CD4-positive, alpha-beta T cell (primary cell): ENCODE measurements around the gene DNAJC28. TPM values are rescaled to one million over a fixed set of nuclear protein-coding genes. Genes with fewer than 3 reads are reported as not detected.
"Not testable (repeated sequence)": the region's sequence is repeated elsewhere in the genome, so short reads cannot be mapped to it uniquely, and the experiment has no call there.

Source experiments
- ATAC-seq: fragments of 200-7000 bp; cut with Tn5 transposase; one replicate; pipeline ENCODE4 v1.10.0; 2022; ENCODE audit warnings: mild to moderate bottlenecking; ENCODE audit not compliant: poor library complexity
- CTCF ChIA-PET: fragments of 350-600 bp; sonication (Branson Sonifier 250); formaldehyde crosslinking; loops from one replicate; lab custom pipeline; 2021; ENCODE audit warnings: antibody characterized with exemption, inconsistent platforms; lab: Charles Lee
- POLR2A ChIA-PET: fragments of 350-600 bp; sonication (Branson Sonifier 250); formaldehyde crosslinking; loops from one replicate; lab custom pipeline; 2021; ENCODE audit warnings: antibody characterized with exemption, inconsistent platforms; lab: Charles Lee
- DNase-seq, 14 experiments: peaks; one replicate each; pipeline ENCODE4 v3.0.0-alpha.2; 2013 to 2020; ENCODE audit warnings: mixed read lengths in 2 of 14
- H3K27ac ChIP-seq, 2 donors: one replicate each; pipeline versions ENCODE4 v1.5.1 to v1.7.0; 2013; ENCODE audit warnings: low read length in 2 of 2, low read depth in 1 of 2, mild to moderate bottlenecking in 1 of 2
- H3K27me3 ChIP-seq, 2 experiments: 1 replicate in 1 of 2; 2 replicates in 1 of 2; pipeline versions ENCODE4 v1.6.1 to v1.7.0; 2013; ENCODE audit warnings: low read length in 2 of 2, control low read depth in 1 of 2, mild to moderate bottlenecking in 1 of 2, moderate library complexity in 1 of 2; ENCODE audit not compliant: insufficient read depth in 2 of 2, control insufficient read depth in 1 of 2
- H3K36me3 ChIP-seq: one replicate; pipeline ENCODE4 v1.6.1; 2013; ENCODE audit warnings: low read length, control low read depth; ENCODE audit not compliant: insufficient read depth
- H3K4me1 ChIP-seq: one replicate; pipeline ENCODE4 v1.6.1; 2013; ENCODE audit warnings: low read length, control low read depth; ENCODE audit not compliant: insufficient read depth
- H3K4me3 ChIP-seq: one replicate; pipeline ENCODE4 v1.5.1; 2013; ENCODE audit warnings: mild to moderate bottlenecking, low read length, moderate library complexity
- H3K9me3 ChIP-seq, 2 experiments: 1 replicate in 1 of 2; 2 replicates in 1 of 2; pipeline versions ENCODE4 v1.6.1 to v1.7.0; 2013; ENCODE audit warnings: low read length in 2 of 2, mild to moderate bottlenecking in 2 of 2, control low read depth in 1 of 2, moderate library complexity in 1 of 2; ENCODE audit not compliant: control insufficient read depth in 1 of 2, insufficient read depth in 1 of 2
- H3K27ac Mint-ChIP-seq: one replicate; pipeline ENCODE4 v1.8.0; 2020; ENCODE audit warnings: mixed read lengths
- H3K27me3 Mint-ChIP-seq: one replicate; pipeline ENCODE4 v1.8.0; 2021; ENCODE audit warnings: mixed read lengths
- H3K36me3 Mint-ChIP-seq: one replicate; pipeline ENCODE4 v1.8.0; 2021; ENCODE audit warnings: low read depth, mixed read lengths
- H3K4me1 Mint-ChIP-seq: one replicate; pipeline ENCODE4 v1.8.0; 2021; ENCODE audit warnings: low read depth, mixed read lengths
- H3K4me3 Mint-ChIP-seq: one replicate; pipeline ENCODE4 v1.8.0; 2020; ENCODE audit warnings: mild to moderate bottlenecking, mixed read lengths
- H3K9me3 Mint-ChIP-seq: one replicate; pipeline ENCODE4 v1.8.0; 2020; ENCODE audit warnings: mixed read lengths
- CTCF ChIP-seq: fragments of 200-600 bp; IDR thresholded peaks from one replicate; pipeline ENCODE4 v1.8.0; 2022; ENCODE audit warnings: antibody characterized with exemption, mild to moderate bottlenecking
- intact Hi-C, 2 experiments: fragments of 100-400 bp; cut with DNase I in 1 of 2; cut with micrococcal nuclease in 1 of 2; formaldehyde crosslinking; loops; one replicate each; pipeline versions ENCODE4 v1.15.1 to v1.9.0; 2023 to 2025; cut with DNase I, micrococcal nuclease
- total RNA-seq, 174 experiments: library from RNA in 2 of 174; stranded (reverse) in 2 of 174; gene quantifications; one replicate each; pipeline ENCODE4 v1.2.3 and lab custom pipeline; 2021 to 2026

Gene DNAJC28
- total RNA-seq, 2 experiments from 2014 or later = not detected

GRCh38 chr21:33452362-33452761, 39.2 kb downstream of the DNAJC28 start:
- ATAC-seq (no peak), DNase-seq (no peak)
- H3K4me3 ChIP-seq = no peak overlapping the region
- Mint-ChIP-seq H3K27me3 (no peaks in the 10 kb centered on the region), H3K36me3 (peaks cover 59% of the 10 kb centered on the region), H3K4me3 (no peak overlapping the region), H3K4me1 (no peaks in the 10 kb centered on the region), H3K27ac (no peak overlapping the region), H3K9me3 (no peaks in the 10 kb centered on the region)
- H3K36me3 ChIP-seq = peaks cover 33% of the 10 kb centered on the region
- CTCF ChIA-PET = interaction anchor here (1.1 to 2.1 kb wide), 2 partner anchors 28 to 91 kb away, joined by 3 to 8 read pairs; partner anchors contain the start of gene TMEM50B
- H3K4me1 ChIP-seq = no peaks in the 10 kb centered on the region
- H3K27me3 ChIP-seq = no peaks in the 10 kb centered on the region
- H3K9me3 ChIP-seq = no peaks in the 10 kb centered on the region
- no peak for TF ChIP-seq CTCF
- POLR2A ChIA-PET = interaction anchor here (0.7 kb wide), 1 partner anchor 681 kb away, joined by 3 read pairs; the partner anchor contains the start of gene PAXBP1
- intact Hi-C loops = loop anchor here in 1 of 2 experiments (10.0 kb wide), 1 partner anchor 798 kb away; no protein-coding TSS in a partner anchor
- H3K27ac ChIP-seq = no peak overlapping the region

GRCh38 chr21:33451634-33452071, 39.9 kb downstream of the DNAJC28 start:
- no peaks in the 10 kb centered on the region for H3K27me3 Mint-ChIP-seq
- no peak overlapping the region for H3K4me3 Mint-ChIP-seq
- no peaks in the 10 kb centered on the region for H3K9me3 Mint-ChIP-seq
- peaks cover 32% of the 10 kb centered on the region for H3K36me3 ChIP-seq
- H3K4me3 ChIP-seq = no peak overlapping the region
- no peak overlapping the region for H3K27ac Mint-ChIP-seq
- intact Hi-C loops = loop anchor here in 1 of 2 experiments (10.0 kb wide), 1 partner anchor 797 kb away; no protein-coding TSS in a partner anchor
- H3K9me3 ChIP-seq = no peaks in the 10 kb centered on the region
- H3K36me3 Mint-ChIP-seq = peaks cover 60% of the 10 kb centered on the region
- H3K4me1 Mint-ChIP-seq = no peaks in the 10 kb centered on the region
- CTCF ChIA-PET = interaction anchor here (1.1 kb wide), 1 partner anchor 91 kb away, joined by 3 read pairs; no protein-coding TSS in a partner anchor
- no peak overlapping the region for H3K27ac ChIP-seq
- H3K27me3 ChIP-seq = no peaks in the 10 kb centered on the region
- no peak for DNase-seq
- no peaks in the 10 kb centered on the region for H3K4me1 ChIP-seq
- no peak for ATAC-seq
- TF ChIP-seq CTCF = no peak
- POLR2A ChIA-PET = interaction anchor here (0.7 kb wide), 1 partner anchor 680 kb away, joined by 3 read pairs; the partner anchor contains the start of gene PAXBP1

GRCh38 chr21:33449616-33450015, 41.9 kb downstream of the DNAJC28 start:
- ATAC-seq (no peak), DNase-seq (no peak)
- Histone ChIP-seq H3K36me3 (peaks cover 23% of the 10 kb centered on the region), H3K4me3 (no peak overlapping the region), H3K9me3 (no peaks in the 10 kb centered on the region), H3K4me1 (no peaks in the 10 kb centered on the region), H3K27me3 (no peaks in the 10 kb centered on the region), H3K27ac (no peak overlapping the region)
- no peaks in the 10 kb centered on the region for H3K9me3 Mint-ChIP-seq
- intact Hi-C loops = loop anchor here (5.0 to 10.0 kb wide), 4 partner anchors 185 to 795 kb away; partner anchors contain the start of gene IL10RB (in 1 of the 2)
- peaks cover 52% of the 10 kb centered on the region for H3K36me3 Mint-ChIP-seq
- no peak overlapping the region for H3K4me3 Mint-ChIP-seq
- CTCF ChIA-PET = interaction anchor here (0.8 to 0.9 kb wide), 2 partner anchors 18 to 31 kb away, joined by 3 read pairs; no protein-coding TSS in a partner anchor
- POLR2A ChIA-PET = interaction anchor here (1.4 kb wide), 1 partner anchor 139 kb away, joined by 7 read pairs; the partner anchor contains the start of gene DONSON
- no peak overlapping the region for H3K27ac Mint-ChIP-seq
- H3K27me3 Mint-ChIP-seq = no peaks in the 10 kb centered on the region
- peaks cover 5% of the 10 kb centered on the region for H3K4me1 Mint-ChIP-seq
- no peak for TF ChIP-seq CTCF

GRCh38 chr21:33446620-33447019, 44.9 kb downstream of the DNAJC28 start:
- peaks cover 24% of the 10 kb centered on the region for H3K36me3 ChIP-seq
- ATAC-seq, DNase-seq, H3K4me1 Mint-ChIP-seq, H3K9me3 Mint-ChIP-seq, H3K4me1 ChIP-seq, H3K9me3 ChIP-seq, H3K27me3 Mint-ChIP-seq, H3K4me3 Mint-ChIP-seq, H3K27ac ChIP-seq, H3K27me3 ChIP-seq, H3K4me3 ChIP-seq, H3K27ac Mint-ChIP-seq: not testable (repeated sequence)
- H3K36me3 Mint-ChIP-seq = peaks cover 43% of the 10 kb centered on the region
- POLR2A ChIA-PET = interaction anchor here (0.8 to 4.2 kb wide), 4 partner anchors 33 to 675 kb away, joined by 3 to 30 read pairs (median 10); partner anchors contain the start of genes PAXBP1 and TMEM50B
- CTCF ChIA-PET = interaction anchor here (3.0 to 3.3 kb wide), 2 partner anchors 86 to 250 kb away, joined by 18 to 24 read pairs; no protein-coding TSS in a partner anchor
- intact Hi-C loops = loop anchor here (5.0 to 10.0 kb wide), 3 partner anchors 182 to 614 kb away; partner anchors contain the start of gene IL10RB (in 1 of the 2)
